HepG2 (cell line): ENCODE data around the gene PTGR2. TPM values are rescaled to one million over a fixed set of nuclear protein-coding genes. Genes with fewer than 3 reads are reported as not detected.
A peak's percentile ranks its signal among the peaks of the same experiment; 100 is the strongest.

Source experiments
- ARNT2 ChIP-seq: sonication (generic); formaldehyde crosslinking; IDR thresholded peaks from 2 replicates; pipeline ENCODE4 v1.8.0; 2022; ENCODE audit warnings: mild to moderate bottlenecking, low read depth, missing genetic modification reagents, moderate library complexity
- CC2D1A ChIP-seq: sonication (generic); formaldehyde crosslinking; IDR thresholded peaks from 2 replicates; pipeline ENCODE4 v1.8.1; 2023; ENCODE audit warnings: mild to moderate bottlenecking, missing genetic modification reagents
- DNMT3B ChIP-seq: conservative IDR thresholded peaks from 2 replicates; pipeline ENCODE4 v1.6.1; 2016; ENCODE audit warnings: missing biosample characterization, control low read depth
- DPF2 ChIP-seq: sonication (generic); formaldehyde crosslinking; IDR thresholded peaks from 2 replicates; pipeline ENCODE4 v1.4.0; 2020; ENCODE audit warnings: mild to moderate bottlenecking, low read depth, missing genetic modification reagents, borderline replicate concordance
- GLI4 ChIP-seq: sonication (generic); formaldehyde crosslinking; IDR thresholded peaks from 2 replicates; pipeline ENCODE4 v1.5.1; 2020; ENCODE audit warnings: missing genetic modification reagents, mild to moderate bottlenecking, moderate library complexity, borderline replicate concordance
- HMGA1 ChIP-seq: sonication (generic); formaldehyde crosslinking; conservative IDR thresholded peaks from 2 replicates; pipeline ENCODE4 v1.4.0; 2020; ENCODE audit warnings: missing genetic modification reagents
- RBAK ChIP-seq: sonication (generic); formaldehyde crosslinking; IDR thresholded peaks from 2 replicates; pipeline ENCODE4 v1.5.1; 2020; ENCODE audit warnings: mild to moderate bottlenecking, missing genetic modification reagents
- RNF2 ChIP-seq: fragments of 450-650 bp; conservative IDR thresholded peaks from 2 replicates; pipeline ENCODE4 v1.6.1; 2016; ENCODE audit warnings: low read depth
- ZNF10 ChIP-seq: sonication (generic); formaldehyde crosslinking; IDR thresholded peaks from 2 replicates; pipeline ENCODE4 v1.4.0; 2020; ENCODE audit warnings: mild to moderate bottlenecking, low read depth, missing genetic modification reagents, borderline replicate concordance
- ZNF24 ChIP-seq: fragments of 450-650 bp; IDR thresholded peaks from 2 replicates; pipeline ENCODE4 v1.6.1; 2017; ENCODE audit warnings: antibody characterized with exemption, mild to moderate bottlenecking
- ZNF251 ChIP-seq: sonication (generic); formaldehyde crosslinking; IDR thresholded peaks from 2 replicates; pipeline ENCODE4 v1.9.0; 2021; ENCODE audit warnings: mild to moderate bottlenecking, missing genetic modification reagents
- ZNF570 ChIP-seq: sonication (generic); formaldehyde crosslinking; IDR thresholded peaks from 2 replicates; pipeline ENCODE4 v1.4.0; 2020; ENCODE audit warnings: mild to moderate bottlenecking, missing genetic modification reagents, borderline replicate concordance
- ZNF614 ChIP-seq: IDR thresholded peaks from 2 replicates; pipeline ENCODE4 v1.6.1; 2018; ENCODE audit warnings: missing biosample characterization, missing genetic modification reagents, inconsistent platforms, borderline replicate concordance
- polyA plus RNA-seq, 8 experiments: library from polyadenylated mRNA; depleted of rRNA in 3 of 8; stranded (reverse) in 7 of 8; unstranded in 1 of 8; fragments of >200 nt; fragmentation: Illumina TruSeq in 4 of 8; extraction: Trizol in 4 of 8; gene quantifications; 2 replicates each; pipeline versions ENCODE4 v1.2.1 to v1.2.3, GENCODE V29; 2011 to 2016; ENCODE audit warnings: low read depth in 4 of 8, missing spikeins in 1 of 8, mixed read lengths in 1 of 8; ENCODE audit not compliant: insufficient read depth in 1 of 8
- total RNA-seq, 5 experiments: library from RNA; depleted of rRNA; stranded (reverse); fragments of >200 nt; fragmentation: Illumina TruSeq; extraction: Trizol; gene quantifications; 2 replicates each; pipeline ENCODE4 v1.2.3, GENCODE V29; 2016; ENCODE audit warnings: low read depth in 1 of 5
- TF ChIP-seq, protein P1 (sequence below): sonication (generic); formaldehyde crosslinking; IDR thresholded peaks from 2 replicates; pipeline ENCODE4 v1.5.0; 2020; ENCODE audit warnings: missing genetic modification reagents
- TF ChIP-seq, protein P2 (sequence below): sonication (generic); formaldehyde crosslinking; conservative IDR thresholded peaks from 2 replicates; pipeline ENCODE4 v1.8.0; 2022; ENCODE audit warnings: low read depth, missing genetic modification reagents
- TF ChIP-seq, protein P3 (sequence below): sonication (generic); formaldehyde crosslinking; conservative IDR thresholded peaks from 2 replicates; pipeline ENCODE4 v1.5.0; 2020; ENCODE audit warnings: missing genetic modification reagents
- TF ChIP-seq, protein P4 (sequence below): sonication (generic); formaldehyde crosslinking; IDR thresholded peaks from 2 replicates; pipeline ENCODE4 v1.9.0; 2021; ENCODE audit warnings: missing genetic modification reagents, borderline replicate concordance
- TF ChIP-seq, protein P5 (sequence below): sonication (generic); formaldehyde crosslinking; IDR thresholded peaks from 2 replicates; pipeline ENCODE4 v1.5.1; 2020; ENCODE audit warnings: mild to moderate bottlenecking, missing genetic modification reagents

The PTGR2 gene
- total and polyA plus RNA-seq, 2 of the 13 experiments (the other 11 are each of a cell fraction or from before 2014, with no cell fraction given), result 3.0 to 4.3 TPM

DNA sequence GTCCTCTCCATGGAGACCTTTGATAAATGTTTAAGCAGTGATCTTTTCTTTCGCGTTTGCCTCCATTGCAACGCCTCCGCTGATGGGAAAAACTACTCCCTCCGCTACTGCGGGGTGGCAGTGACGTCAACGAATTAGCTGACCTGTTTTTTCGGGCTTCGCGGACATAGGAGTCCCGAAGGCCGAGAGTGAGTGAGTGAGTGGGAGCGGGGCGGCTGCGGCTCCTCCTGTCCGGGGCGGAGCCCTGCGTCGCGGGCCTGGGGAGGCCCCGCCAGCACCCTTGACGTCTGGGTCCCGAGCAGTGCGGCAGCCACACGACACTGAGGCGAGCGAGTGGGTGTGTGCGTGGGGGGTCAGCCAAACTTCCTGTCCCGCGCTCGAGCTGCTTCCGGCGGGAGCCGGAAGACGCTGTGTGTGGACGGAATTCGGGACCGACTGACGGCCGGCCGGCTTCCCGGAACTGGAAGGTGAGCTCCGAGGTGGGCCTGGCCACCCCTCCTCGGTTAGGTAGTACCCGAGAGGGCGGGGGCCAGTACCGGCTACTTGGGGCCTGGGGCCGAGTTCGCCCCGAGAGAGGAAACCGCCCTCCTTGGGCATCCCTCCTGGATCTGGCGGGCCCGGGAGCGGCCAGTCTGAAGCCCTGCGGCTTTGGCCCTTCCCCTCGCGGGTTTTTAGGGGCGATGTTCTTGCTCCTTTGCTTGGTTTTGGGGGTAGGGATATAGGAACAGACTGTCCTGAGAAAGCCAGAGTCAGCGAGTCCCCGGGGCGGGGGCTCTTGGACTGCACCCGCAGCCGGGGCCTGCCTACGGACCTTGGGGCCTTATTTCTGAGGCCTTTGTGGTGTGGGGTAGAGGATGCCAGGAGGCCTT, 35.1 kb downstream of the PTGR2 start, which contains the start of gene ZNF410 (continued):
- TF ChIP-seq DPF2 (CRISPR knock-in tag) (no peak), HMGA1 (CRISPR knock-in tag) (no peak), ZNF570 (CRISPR knock-in tag) (no peak), ZNF614 (CRISPR knock-in tag) (peak; percentile 56; the same call in 1 of the 2 replicates), RNF2 (no peak), ARNT2 (CRISPR knock-in tag) (peak; percentile 80), GLI4 (CRISPR knock-in tag) (peak; percentile 94), RBAK (CRISPR knock-in tag) (no peak), ZNF24 (no peak), ZNF251 (CRISPR knock-in tag) (no peak), DNMT3B (CRISPR knock-in tag) (0 out of 2 replicates have a peak, but pooled peaks have one; percentile 44), CC2D1A (no peak), ZNF10 (CRISPR knock-in tag) (no peak)
- TF ChIP-seq, protein P1, sequence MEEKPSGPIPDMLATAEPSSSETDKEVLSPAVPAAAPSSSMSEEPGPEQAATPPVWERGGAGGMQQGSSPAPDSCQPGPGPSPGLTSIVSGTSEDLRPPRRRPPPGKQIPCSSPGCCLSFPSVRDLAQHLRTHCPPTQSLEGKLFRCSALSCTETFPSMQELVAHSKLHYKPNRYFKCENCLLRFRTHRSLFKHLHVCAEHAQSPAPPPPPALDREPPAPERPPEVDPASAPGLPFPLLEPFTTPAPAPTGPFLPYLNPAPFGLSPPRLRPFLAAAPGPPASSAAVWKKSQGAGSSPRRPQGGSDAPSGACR (CRISPR knock-in tag), result no peak
- TF ChIP-seq, protein P2, sequence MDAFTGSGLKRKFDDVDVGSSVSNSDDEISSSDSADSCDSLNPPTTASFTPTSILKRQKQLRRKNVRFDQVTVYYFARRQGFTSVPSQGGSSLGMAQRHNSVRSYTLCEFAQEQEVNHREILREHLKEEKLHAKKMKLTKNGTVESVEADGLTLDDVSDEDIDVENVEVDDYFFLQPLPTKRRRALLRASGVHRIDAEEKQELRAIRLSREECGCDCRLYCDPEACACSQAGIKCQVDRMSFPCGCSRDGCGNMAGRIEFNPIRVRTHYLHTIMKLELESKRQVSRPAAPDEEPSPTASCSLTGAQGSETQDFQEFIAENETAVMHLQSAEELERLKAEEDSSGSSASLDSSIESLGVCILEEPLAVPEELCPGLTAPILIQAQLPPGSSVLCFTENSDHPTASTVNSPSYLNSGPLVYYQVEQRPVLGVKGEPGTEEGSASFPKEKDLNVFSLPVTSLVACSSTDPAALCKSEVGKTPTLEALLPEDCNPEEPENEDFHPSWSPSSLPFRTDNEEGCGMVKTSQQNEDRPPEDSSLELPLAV (CRISPR knock-in tag), result no peak
- TF ChIP-seq, protein P3, sequence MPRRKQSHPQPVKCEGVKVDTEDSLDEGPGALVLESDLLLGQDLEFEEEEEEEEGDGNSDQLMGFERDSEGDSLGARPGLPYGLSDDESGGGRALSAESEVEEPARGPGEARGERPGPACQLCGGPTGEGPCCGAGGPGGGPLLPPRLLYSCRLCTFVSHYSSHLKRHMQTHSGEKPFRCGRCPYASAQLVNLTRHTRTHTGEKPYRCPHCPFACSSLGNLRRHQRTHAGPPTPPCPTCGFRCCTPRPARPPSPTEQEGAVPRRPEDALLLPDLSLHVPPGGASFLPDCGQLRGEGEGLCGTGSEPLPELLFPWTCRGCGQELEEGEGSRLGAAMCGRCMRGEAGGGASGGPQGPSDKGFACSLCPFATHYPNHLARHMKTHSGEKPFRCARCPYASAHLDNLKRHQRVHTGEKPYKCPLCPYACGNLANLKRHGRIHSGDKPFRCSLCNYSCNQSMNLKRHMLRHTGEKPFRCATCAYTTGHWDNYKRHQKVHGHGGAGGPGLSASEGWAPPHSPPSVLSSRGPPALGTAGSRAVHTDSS (CRISPR knock-in tag), result 0 out of 2 replicates have a peak, but pooled peaks have one; percentile 23
- TF ChIP-seq, protein P4, sequence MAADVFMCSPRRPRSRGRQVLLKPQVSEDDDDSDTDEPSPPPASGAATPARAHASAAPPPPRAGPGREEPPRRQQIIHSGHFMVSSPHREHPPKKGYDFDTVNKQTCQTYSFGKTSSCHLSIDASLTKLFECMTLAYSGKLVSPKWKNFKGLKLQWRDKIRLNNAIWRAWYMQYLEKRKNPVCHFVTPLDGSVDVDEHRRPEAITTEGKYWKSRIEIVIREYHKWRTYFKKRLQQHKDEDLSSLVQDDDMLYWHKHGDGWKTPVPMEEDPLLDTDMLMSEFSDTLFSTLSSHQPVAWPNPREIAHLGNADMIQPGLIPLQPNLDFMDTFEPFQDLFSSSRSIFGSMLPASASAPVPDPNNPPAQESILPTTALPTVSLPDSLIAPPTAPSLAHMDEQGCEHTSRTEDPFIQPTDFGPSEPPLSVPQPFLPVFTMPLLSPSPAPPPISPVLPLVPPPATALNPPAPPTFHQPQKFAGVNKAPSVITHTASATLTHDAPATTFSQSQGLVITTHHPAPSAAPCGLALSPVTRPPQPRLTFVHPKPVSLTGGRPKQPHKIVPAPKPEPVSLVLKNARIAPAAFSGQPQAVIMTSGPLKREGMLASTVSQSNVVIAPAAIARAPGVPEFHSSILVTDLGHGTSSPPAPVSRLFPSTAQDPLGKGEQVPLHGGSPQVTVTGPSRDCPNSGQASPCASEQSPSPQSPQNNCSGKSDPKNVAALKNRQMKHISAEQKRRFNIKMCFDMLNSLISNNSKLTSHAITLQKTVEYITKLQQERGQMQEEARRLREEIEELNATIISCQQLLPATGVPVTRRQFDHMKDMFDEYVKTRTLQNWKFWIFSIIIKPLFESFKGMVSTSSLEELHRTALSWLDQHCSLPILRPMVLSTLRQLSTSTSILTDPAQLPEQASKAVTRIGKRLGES (CRISPR knock-in tag), result no peak
- TF ChIP-seq, protein P5, sequence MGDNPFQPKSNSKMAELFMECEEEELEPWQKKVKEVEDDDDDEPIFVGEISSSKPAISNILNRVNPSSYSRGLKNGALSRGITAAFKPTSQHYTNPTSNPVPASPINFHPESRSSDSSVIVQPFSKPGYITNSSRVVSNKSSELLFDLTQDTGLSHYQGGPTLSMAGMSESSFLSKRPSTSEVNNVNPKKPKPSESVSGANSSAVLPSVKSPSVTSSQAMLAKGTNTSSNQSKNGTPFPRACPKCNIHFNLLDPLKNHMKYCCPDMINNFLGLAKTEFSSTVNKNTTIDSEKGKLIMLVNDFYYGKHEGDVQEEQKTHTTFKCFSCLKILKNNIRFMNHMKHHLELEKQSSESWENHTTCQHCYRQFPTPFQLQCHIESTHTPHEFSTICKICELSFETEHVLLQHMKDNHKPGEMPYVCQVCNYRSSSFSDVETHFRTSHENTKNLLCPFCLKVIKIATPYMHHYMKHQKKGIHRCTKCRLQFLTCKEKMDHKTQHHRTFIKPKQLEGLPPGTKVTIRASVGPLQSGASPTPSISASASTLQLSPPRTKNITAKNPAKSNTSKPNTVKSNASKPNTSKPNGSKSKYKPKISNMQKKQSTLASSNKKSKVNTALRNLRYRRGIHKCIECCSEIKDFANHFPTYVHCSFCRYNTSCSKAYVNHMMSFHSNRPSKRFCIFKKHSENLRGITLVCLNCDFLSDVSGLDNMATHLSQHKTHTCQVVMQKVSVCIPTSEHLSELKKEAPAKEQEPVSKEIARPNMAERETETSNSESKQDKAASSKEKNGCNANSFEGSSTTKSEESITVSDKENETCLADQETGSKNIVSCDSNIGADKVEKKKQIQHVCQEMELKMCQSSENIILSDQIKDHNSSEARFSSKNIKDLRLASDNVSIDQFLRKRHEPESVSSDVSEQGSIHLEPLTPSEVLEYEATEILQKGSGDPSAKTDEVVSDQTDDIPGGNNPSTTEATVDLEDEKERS (CRISPR knock-in tag), result no peak
